Calu3 (cell line): ENCODE results near the gene PLCD4. TPM values are rescaled to one million over a fixed set of nuclear protein-coding genes. Genes with fewer than 3 reads are reported as not detected.

ENCODE experiments used
- BruUV-seq: library from RNA; stranded (reverse); fragments of 400-500 nt; replicated peaks from 2 replicates; lab custom pipeline; 2021; lab: Mats Ljungman, UMichigan
- CTCF ChIA-PET: fragments of 300-600 bp; sonication (Branson Sonifier 250); formaldehyde crosslinking; loops from one replicate; lab custom pipeline; 2022; ENCODE audit warnings: antibody characterized with exemption; lab: Charles Lee
- DNase-seq: peaks from one replicate; pipeline ENCODE4 v3.0.0; 2022
- H3K27ac Mint-ChIP-seq: one replicate; pipeline ENCODE4 v1.8.0; 2022; ENCODE audit warnings: mixed read lengths; ENCODE audit not compliant: unreplicated experiment
- H3K27me3 Mint-ChIP-seq: one replicate; pipeline ENCODE4 v1.8.0; 2022; ENCODE audit warnings: mixed read lengths; ENCODE audit not compliant: unreplicated experiment
- H3K36me3 Mint-ChIP-seq: one replicate; pipeline ENCODE4 v1.8.0; 2022; ENCODE audit warnings: mild to moderate bottlenecking, moderate library complexity, mixed read lengths; ENCODE audit not compliant: insufficient read depth, unreplicated experiment
- H3K4me1 Mint-ChIP-seq: one replicate; pipeline ENCODE4 v1.8.0; 2022; ENCODE audit warnings: mild to moderate bottlenecking, low read depth, mixed read lengths; ENCODE audit not compliant: unreplicated experiment
- H3K4me3 Mint-ChIP-seq: one replicate; pipeline ENCODE4 v1.8.0; 2022; ENCODE audit warnings: mild to moderate bottlenecking, low read depth, moderate library complexity, mixed read lengths; ENCODE audit not compliant: unreplicated experiment
- H3K9me3 Mint-ChIP-seq: one replicate; pipeline ENCODE4 v1.8.0; 2022; ENCODE audit warnings: low read depth, mixed read lengths; ENCODE audit not compliant: unreplicated experiment
- intact Hi-C: fragments of 100-400 bp; cut with micrococcal nuclease; formaldehyde crosslinking; loops from one replicate; pipeline ENCODE4 v1.10.0; 2022; ENCODE audit not compliant: unreplicated experiment
- total RNA-seq: library from RNA; stranded (reverse); gene quantifications from 2 replicates; pipeline ENCODE4 v1.2.3, GENCODE V29; 2022
- TF ChIP-seq, protein P1 (sequence below): fragments of 200-600 bp; IDR thresholded peaks from one replicate; pipeline ENCODE4 v1.8.0; 2022; ENCODE audit warnings: antibody characterized with exemption; ENCODE audit not compliant: unreplicated experiment

PLCD4 gene
- total RNA-seq, 1 experiment from 2014 or later = 0.38 TPM

DNA sequence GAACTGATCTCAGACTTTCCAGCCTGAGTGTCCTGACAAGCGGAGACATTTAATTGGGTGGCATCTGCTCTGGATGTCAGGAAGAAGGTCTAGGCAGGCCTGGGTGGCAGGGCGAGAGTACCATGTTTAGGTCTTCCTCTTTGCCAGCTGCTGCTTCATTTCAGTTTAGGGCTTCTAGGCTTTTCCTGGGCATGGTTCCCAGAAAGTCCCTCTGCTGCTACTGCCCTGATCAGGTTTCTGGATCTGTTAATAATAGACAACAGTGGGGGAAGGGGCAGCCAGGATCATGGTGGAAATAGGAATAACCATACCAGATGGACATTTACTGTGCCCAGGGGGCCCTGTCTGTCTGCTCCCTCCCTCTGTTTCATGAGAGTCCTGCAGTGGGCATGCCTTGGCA is 2.3 kb upstream of the PLCD4 start:
- Mint-ChIP-seq H3K27me3 (peaks cover 32% of the 10 kb centered on the region), H3K9me3 (no peaks in the 10 kb centered on the region), H3K4me1 (peaks cover 23% of the 10 kb centered on the region), H3K4me3 (no peak overlapping the region), H3K36me3 (no peaks in the 10 kb centered on the region), H3K27ac (no peak overlapping the region)
- TF ChIP-seq, protein P1, sequence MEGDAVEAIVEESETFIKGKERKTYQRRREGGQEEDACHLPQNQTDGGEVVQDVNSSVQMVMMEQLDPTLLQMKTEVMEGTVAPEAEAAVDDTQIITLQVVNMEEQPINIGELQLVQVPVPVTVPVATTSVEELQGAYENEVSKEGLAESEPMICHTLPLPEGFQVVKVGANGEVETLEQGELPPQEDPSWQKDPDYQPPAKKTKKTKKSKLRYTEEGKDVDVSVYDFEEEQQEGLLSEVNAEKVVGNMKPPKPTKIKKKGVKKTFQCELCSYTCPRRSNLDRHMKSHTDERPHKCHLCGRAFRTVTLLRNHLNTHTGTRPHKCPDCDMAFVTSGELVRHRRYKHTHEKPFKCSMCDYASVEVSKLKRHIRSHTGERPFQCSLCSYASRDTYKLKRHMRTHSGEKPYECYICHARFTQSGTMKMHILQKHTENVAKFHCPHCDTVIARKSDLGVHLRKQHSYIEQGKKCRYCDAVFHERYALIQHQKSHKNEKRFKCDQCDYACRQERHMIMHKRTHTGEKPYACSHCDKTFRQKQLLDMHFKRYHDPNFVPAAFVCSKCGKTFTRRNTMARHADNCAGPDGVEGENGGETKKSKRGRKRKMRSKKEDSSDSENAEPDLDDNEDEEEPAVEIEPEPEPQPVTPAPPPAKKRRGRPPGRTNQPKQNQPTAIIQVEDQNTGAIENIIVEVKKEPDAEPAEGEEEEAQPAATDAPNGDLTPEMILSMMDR = no peak
- intact Hi-C loops = no loop called here
- CTCF ChIA-PET = no interaction called here
- DNase-seq = peak; percentile 36
- BruUV-seq = no TSS peak

DNA sequence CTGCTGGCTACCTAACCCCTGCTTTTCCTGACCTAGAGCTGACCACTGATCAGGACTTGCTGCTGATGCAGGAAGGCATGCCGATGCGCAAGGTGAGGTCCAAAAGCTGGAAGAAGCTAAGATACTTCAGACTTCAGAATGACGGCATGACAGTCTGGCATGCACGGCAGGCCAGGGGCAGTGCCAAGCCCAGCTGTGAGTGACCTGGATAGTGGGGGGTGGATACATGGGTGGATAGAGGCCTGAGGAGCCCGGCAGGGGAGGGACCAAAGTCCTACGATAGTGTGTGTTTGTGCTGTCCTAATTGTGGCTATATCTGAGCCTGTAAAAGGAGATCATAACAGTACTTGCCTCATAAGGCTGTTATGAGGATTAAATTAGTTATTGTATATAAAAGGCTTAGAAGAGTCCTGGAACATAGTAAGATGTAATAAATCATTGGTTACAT is 8.2 kb downstream of the PLCD4 start:
- CTCF ChIA-PET = interaction anchor here (0.9 kb wide), 1 partner anchor 12 kb away, joined by 3 read pairs; no protein-coding TSS in a partner anchor
- no peak overlapping the region for H3K4me3 Mint-ChIP-seq
- H3K36me3 Mint-ChIP-seq = no peaks in the 10 kb centered on the region
- DNase-seq = no peak
- H3K27me3 Mint-ChIP-seq = peaks cover 17% of the 10 kb centered on the region
- no peak overlapping the region for H3K27ac Mint-ChIP-seq
- H3K4me1 Mint-ChIP-seq = no peaks in the 10 kb centered on the region
- TF ChIP-seq, protein P1 = no peak
- intact Hi-C loops = no loop called here
- H3K9me3 Mint-ChIP-seq = no peaks in the 10 kb centered on the region
- no TSS peak for BruUV-seq

DNA sequence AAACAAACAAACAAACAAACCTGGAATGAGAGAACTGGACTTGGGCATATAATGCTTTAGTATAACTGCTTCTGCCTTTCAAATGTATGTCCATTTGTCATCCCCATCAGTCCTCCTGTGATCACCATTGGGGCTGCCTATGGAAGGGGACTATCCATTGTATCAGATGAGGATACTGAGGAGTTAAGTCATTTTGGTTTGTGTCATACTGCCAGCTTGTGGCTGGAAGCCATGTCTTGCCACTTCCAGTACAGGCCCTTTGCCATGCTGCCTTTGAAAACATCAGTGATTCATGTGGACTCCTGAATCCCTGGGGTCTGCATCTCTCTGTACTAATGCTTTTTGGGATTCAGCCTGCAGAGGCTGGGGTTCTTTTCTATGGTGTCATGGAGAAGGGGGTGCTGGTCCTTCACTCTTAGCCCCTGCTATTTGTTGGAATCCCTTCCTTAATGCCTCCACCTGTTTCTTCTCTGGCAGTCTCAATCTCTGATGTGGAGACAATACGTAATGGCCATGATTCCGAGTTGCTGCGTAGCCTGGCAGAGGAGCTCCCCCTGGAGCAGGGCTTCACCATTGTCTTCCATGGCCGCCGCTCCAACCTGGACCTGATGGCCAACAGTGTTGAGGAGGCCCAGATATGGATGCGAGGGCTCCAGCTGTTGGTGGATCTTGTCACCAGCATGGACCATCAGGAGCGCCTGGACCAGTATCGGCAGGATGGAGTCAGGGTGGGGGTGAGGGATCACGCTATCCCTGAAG is 10.6 kb downstream of the PLCD4 start:
- Mint-ChIP-seq H3K36me3 (no peaks in the 10 kb centered on the region), H3K27me3 (no peaks in the 10 kb centered on the region), H3K9me3 (no peaks in the 10 kb centered on the region), H3K4me3 (no peak overlapping the region), H3K27ac (no peak overlapping the region), H3K4me1 (no peaks in the 10 kb centered on the region)
- TF ChIP-seq, protein P1 = no peak
- DNase-seq = no peak
- CTCF ChIA-PET = no interaction called here
- BruUV-seq = no TSS peak
- intact Hi-C loops = no loop called here

- Mint-ChIP-seq H3K4me1 (no peaks in the 10 kb centered on the region), H3K27me3 (no peaks in the 10 kb centered on the region), H3K27ac (no peak overlapping the region), H3K36me3 (no peaks in the 10 kb centered on the region), H3K4me3 (no peak overlapping the region), H3K9me3 (no peaks in the 10 kb centered on the region)
- TF ChIP-seq, protein P1 = no peak
- BruUV-seq = no TSS peak
- CTCF ChIA-PET = interaction anchor here (0.7 to 0.9 kb wide), 2 partner anchors 8 to 133 kb away, joined by 5 to 6 read pairs; no protein-coding TSS in a partner anchor
- DNase-seq = no peak
- intact Hi-C loops = no loop called here
Observed at GRCh38 chr2:218621007-218621406, 13.3 kb downstream of the PLCD4 start.
